ENCODE data around the gene RFX1. TPM values are rescaled to one million over a fixed set of nuclear protein-coding genes. Genes with fewer than 3 reads are reported as not detected.

RFX1 gene
- total and polyA plus RNA-seq, 2 experiments from 2014 or later, result 8.9 to 11.8 TPM

GRCh38 chr19:13929956-13930355 lies 76.2 kb downstream of the RFX1 start:
- no peaks in the 10 kb centered on the region; the same call in 2 of the 3 replicates for H3K9me3 Mint-ChIP-seq

More at GRCh38 chr19:13929956-13930355, 76.2 kb downstream of the RFX1 start:
- TF ChIP-seq STAT1 (IDR thresholded peaks at IDR 0.05; ENCODE audit: unreplicated experiment) (no peak), EZH2phosphoT487 (IDR thresholded peaks at IDR 0.05; ENCODE audit: unreplicated experiment) (no peak), REST (IDR thresholded peaks at IDR 0.05; ENCODE audit: unreplicated experiment) (no peak), ZNF331 (CRISPR knock-in tag; IDR thresholded peaks at IDR 0.05; ENCODE audit: low read depth) (no peak), ZNF462 (CRISPR knock-in tag; IDR thresholded peaks at IDR 0.05) (no peak), JUNB (IDR thresholded peaks at IDR 0.05; ENCODE audit: unreplicated experiment) (no peak), CTCF (conservative IDR thresholded peaks at IDR 0.05; ENCODE audit: low read depth in 2 of 2) (no peak), POLR2AphosphoS5 (IDR thresholded peaks at IDR 0.05; ENCODE audit: low read depth) (no peak), NANOG (IDR thresholded peaks at IDR 0.05; ENCODE audit: borderline replicate concordance) (no peak), EZH2 (IDR thresholded peaks at IDR 0.05; ENCODE audit: low read depth, unreplicated experiment) (no peak), CREB1 (CRISPR knock-in tag; IDR thresholded peaks at IDR 0.05; ENCODE audit: low read depth) (no peak), ETS1 (IDR thresholded peaks at IDR 0.05) (no peak), ZNF114 (CRISPR knock-in tag; IDR thresholded peaks at IDR 0.05) (no peak)
- DNase-seq (ENCODE audit: low spot score) (peak; percentile 30), ATAC-seq (no peak)
- Mint-ChIP-seq H3K36me3 (ENCODE audit: low read depth) (peaks cover 23% of the 10 kb centered on the region), H3K27me3 (ENCODE audit: insufficient read depth, low read depth, poor library complexity) (peaks cover 3% of the 10 kb centered on the region), H3K4me1 (peaks cover 16% of the 10 kb centered on the region), H3K27ac (no peak overlapping the region), H3K4me3 (no peak overlapping the region)
- H4K20me1 ChIP-seq (replicated peaks; ENCODE audit: insufficient read depth), result no peaks in the 10 kb centered on the region; the same call in 1 of the 2 replicates
- H3K4me1 ChIP-seq (ENCODE audit: insufficient read depth), result no peaks in the 10 kb centered on the region; the same call in 1 of the 2 replicates
- 0 out of 2 replicates have a peak, but pooled peaks cover 7% of the 10 kb centered on the region for H3K36me3 ChIP-seq (ENCODE audit: insufficient read depth)
- no peak overlapping the region for H3K4me2 ChIP-seq
- H3K27ac ChIP-seq (ENCODE audit: low read depth), result no peak overlapping the region
- H3K9me2 ChIP-seq (ENCODE audit: insufficient read depth), result no peaks in the 10 kb centered on the region
- no peak overlapping the region for H3K4me3 ChIP-seq
- no peaks in the 10 kb centered on the region for H3K79me2 ChIP-seq (replicated peaks; ENCODE audit: insufficient read depth)
- no peak overlapping the region for H2AFZ ChIP-seq
- peaks cover 12% of the 10 kb centered on the region for H3F3A ChIP-seq (replicated peaks; ENCODE audit: low read depth)
- no peaks in the 10 kb centered on the region for H3K27me3 ChIP-seq (ENCODE audit: insufficient read depth)
